Left renal pelvis (tissue), 4 donors: ENCODE measurements around the gene TSPEAR. TPM values are rescaled to one million over a fixed set of nuclear protein-coding genes. Genes with fewer than 3 reads are reported as not detected.

Experiments
- DNase-seq, 4 donors: peaks; one replicate each; pipeline ENCODE4 v3.0.0-alpha.2; 2013; ENCODE audit warnings: low read depth in 4 of 4, low spot score in 3 of 4
- polyA plus RNA-seq, 4 donors: library from polyadenylated mRNA; unstranded; fragments of 120-200 nt; gene quantifications; one replicate each; pipeline ENCODE4 v1.2.1, GENCODE V29; 2013; ENCODE audit not compliant: insufficient read length in 4 of 4

TSPEAR gene
- polyA plus RNA-seq, 4 donors, result 0.08 to 1.1 (median 0.74) TPM

GRCh38 chr21:44499631-44500030, 211.7 kb downstream of the TSPEAR start:
- no peak for DNase-seq

DNA sequence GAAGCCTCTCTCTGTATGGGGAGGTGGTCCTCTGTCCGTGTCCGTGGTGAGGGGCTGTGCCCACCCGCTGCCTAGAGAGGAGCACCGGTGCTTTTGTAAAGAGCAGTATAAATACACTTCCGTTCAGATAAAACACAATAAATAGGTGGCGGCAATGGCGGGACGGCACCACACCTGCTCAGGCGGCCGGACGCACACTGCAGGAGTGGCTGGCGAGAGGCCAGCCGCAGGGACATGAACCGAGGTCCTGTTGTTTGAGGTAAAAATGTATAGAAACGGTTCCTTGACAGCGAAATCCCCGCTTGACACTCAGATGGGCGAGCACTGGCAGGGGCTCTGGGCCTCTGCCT, 212.2 kb downstream of the TSPEAR start:
- DNase-seq, result no peak

DNA sequence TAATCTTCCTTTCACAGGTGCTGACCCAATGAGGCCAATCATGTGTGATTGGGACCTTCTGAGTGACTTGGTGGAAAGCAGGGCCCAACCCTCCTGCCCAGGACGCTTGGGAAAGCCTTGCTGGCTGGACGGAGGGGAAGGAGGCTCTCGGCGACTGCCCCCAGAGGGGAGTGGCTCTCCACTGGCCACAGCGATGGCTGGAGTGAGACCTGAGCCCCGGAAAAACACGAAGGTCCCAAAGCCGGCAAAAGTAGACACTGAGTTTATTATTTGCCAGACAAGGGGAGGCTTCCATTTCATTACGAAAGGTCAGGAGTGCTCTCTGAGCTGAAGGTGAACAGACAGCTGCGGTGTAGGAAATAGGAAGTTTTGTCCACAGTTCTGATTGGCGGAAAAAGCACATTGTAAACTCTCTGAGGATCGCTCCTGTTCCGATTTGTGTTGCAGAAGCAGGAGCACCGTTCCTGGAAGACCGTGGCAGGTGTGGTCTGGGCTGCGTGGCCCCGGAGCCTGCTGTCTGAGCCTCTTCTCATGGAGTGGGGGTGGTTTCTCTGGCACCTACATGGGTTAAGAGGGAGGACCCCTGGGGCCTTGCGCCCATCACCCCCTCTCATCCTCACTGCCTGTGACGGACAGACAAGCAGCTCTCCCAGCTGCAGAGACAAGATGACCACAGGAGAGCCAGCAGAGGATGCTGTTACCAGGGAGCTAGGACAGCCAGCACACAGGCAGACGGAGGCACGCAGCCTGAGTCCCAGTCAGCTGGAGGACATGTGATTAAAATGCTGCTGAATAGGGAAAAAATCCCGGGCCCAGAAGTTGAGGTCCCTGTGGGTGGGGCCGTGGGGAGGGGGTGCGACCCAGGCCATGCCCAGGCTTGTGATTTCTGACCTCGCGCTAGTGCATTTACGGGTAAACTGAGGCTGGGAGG, 212.8 kb downstream of the TSPEAR start:
- no peak for DNase-seq

DNA sequence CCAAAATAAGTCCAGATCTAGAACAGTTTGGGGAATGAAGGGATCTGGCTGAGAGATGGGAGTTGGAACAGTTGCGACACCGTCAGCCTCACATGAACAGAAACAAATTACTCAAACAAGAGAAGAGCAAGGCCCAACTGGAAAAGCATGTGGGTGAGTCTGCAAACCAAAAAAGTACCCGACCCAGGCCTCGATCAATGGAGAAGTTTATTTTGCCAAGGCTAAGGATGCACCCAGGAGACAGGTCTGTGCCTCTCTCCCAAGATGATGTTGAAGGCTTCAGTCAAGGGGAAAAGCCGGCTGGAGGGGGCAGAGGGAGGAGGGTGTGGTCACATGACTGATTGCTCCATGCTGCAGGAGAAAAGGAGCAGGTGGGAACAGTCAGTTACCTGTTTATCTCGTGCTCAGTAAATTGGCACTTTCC, 213.7 kb downstream of the TSPEAR start:
- DNase-seq, result no peak

GRCh38 chr21:44496564-44497550, 214.5 kb downstream of the TSPEAR start:
- DNase-seq, result no peak

DNA sequence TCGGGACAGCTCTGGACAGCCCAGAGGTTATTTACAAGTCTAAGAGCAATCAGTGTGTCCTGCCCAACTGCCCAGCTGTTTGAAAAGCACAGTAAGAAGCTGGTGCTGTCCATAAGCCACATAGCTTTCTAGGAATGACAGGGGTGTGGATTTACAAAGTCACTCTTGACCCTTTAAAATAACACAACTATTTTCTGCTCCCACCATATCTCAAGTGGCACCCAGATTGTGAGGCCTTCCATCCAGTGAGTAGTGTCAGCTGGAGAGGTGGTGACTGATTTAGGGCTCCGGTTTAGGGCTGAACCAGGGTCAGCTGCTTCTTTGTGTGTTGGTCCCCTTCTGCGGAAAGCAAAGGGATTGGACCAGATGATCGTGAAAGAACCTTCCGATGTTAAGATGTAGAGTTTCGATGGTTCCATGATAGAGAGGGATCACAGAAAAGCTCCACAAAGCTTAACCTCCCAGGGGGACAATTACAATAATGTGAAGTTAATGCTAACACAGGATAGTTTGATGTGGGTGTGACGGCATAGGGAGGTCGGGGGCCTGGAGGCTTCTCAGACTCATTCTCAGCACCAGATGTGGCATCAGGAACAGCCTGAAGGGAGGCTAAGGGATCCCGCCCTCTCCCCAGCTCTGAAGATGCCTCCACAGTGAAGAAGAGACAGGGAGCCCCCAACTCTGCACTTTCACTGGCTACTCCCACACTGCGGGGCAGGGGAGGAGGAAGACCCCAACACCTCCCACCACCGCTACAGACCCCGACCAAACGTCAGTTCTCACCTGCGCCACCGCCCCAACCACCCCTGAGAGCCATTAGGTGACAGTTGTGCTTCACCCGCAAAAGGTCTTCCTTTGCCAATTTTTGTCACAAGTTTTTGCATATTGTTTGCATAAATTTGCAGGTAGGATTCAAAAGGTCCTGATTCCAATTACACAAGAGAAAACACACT, 215.5 kb downstream of the TSPEAR start:
- DNase-seq, result no peak

- DNase-seq, result no peak
Observed at GRCh38 chr21:44494956-44495355, 216.4 kb downstream of the TSPEAR start.

- DNase-seq, result no peak
Observed at GRCh38 chr21:44494418-44494817, 217.0 kb downstream of the TSPEAR start.

DNA sequence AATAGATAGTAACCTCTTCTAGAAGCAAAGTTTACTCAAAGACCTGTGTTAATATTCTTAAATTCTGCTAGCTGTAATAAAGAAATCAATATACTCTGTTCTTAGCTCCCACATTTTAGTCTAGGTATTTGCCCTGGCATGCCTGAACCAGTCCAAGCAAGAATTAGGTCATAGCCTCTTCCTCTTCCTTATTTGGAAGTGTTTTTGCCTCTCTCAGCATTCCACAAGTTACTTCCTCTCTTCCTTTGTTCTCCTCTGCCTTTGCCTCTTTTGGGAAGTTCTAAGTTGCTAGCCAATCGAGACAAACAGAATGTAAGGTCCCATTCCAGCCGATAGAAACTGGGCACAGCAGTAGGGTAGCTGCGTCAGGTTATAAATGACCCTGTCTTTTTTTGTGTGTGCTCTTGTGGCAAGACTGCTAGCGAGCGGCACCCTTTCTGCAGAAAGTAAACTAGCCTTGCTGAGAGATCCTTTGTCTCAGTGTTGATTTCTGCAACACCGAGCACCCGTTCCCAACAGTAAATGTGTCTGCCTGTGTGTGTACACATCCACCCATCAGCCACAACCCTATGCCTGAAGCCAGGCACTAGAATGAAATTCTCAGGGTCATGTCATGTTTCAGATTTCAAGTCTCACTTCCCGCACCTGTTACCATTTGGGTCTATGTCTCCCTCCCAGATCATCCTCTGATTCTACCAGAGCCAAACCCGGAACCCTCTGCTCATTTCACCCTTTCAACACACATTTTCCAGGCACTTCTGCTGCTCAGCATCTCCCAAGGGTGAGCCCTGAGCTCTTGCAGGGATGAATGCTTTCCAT, 218.6 kb downstream of the TSPEAR start:
- no peak for DNase-seq

- DNase-seq, result no peak
Observed at GRCh38 chr21:44490816-44491215, 220.6 kb downstream of the TSPEAR start.

DNA sequence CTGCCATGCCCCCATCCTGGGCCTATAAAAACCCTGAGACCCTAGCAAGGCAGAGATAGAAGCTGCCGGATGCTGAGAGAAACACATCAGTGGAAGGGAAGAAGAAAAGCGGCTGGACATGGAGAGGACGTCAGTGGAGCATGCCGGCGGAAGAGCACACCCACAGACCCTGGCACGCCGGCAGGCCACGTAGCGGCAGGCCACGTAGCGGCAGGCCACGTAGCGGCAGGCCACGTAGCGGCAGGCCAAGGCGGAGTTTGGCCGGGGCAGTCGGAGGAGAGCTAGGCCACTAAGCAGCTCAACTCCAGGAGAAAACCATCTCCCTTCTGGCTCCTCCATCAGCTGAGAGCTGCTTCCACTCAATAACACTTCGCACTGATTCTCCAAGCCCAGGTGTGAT, 221.0 kb downstream of the TSPEAR start:
- DNase-seq, result no peak

GRCh38 chr21:44489962-44490361, 221.4 kb downstream of the TSPEAR start:
- no peak for DNase-seq

DNA sequence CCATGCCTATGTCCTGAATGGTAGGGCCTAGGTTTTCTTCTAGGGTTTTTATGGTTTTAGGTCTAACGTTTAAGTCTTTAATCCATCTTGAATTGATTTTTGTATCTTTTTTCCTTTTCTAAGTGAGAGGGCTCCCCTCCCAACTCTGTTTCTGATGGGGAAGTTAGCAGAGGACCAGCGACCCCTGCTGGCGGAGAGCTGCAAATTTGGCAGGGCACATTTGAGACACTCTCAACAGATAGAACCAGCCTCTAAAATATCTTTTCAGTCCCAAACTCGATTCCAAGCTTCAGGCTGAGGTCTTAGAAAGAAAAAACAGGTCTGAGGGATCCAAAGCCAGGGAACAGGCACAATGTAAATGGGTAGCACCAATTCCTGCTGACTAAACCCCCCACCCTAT, 223.5 kb downstream of the TSPEAR start:
- no peak for DNase-seq

- DNase-seq, result no peak
Observed at GRCh38 chr21:44486302-44486701, 225.1 kb downstream of the TSPEAR start.

GRCh38 chr21:44485796-44486195, 225.6 kb downstream of the TSPEAR start:
- no peak for DNase-seq

- no peak for DNase-seq
Observed at GRCh38 chr21:44485254-44485793, 226.0 kb downstream of the TSPEAR start.

DNA sequence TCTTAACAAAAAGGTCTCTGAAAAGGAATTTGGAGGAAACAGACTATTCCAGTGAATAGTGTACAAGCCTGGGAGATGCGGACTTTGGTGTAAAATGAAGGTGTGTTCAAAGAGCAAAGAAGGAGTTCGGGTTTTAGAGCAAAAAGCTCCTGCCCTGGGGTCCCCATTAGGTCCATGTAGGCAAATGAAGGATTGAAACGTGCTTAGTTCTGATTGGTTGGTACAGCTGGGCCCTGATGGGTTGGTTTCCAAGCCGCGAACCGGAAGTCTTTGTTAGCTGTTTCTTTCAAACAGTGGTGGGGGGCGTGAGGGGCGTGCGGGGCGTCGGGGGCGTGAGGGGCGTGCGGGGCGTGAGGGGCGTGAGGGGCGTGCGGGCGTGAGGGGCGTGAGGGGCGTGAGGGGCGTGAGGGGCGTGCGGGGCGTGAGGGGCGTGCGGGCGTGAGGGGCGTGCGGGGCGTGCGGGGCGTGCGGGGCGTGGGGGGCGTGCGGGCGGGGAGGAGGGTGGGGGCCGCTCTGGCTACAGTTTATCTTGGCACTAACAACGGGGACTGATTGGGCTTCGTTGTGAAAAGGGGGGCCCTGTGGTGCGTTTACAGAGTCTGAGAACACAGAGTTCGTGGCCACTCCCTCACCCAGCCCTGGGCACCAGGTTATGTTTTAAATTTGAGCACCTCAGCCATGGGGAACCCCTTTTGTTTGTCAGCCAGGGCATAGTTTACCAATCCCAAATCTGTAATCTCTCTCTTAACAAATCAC, 226.7 kb downstream of the TSPEAR start:
- no peak for DNase-seq
